ENCODE measurements around the gene NR1H4.

The NR1H4 gene

DNA sequence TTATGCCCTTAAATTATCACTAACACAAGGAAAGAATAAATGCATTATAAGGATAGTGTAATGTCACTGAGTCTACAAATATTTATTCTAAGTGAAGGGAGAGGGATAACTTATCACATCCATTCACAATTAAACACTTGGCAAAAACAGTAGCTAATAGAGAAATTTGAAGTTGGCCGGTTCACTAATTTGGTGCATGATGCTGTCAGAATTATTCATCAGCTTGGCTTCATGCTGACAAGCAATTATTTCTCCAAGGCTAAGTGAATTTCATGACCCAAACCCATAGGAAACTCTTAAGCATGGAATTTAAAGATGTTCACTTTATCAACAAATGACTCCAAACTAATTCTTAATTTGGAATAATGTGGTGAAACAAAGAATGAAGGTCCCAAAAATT, 25.0 kb upstream of the NR1H4 start:
- no peaks in the 10 kb centered on the region for H3K36me3 ChIP-seq (ENCODE audit: insufficient read depth, low read length)
- TF ChIP-seq, protein P1, sequence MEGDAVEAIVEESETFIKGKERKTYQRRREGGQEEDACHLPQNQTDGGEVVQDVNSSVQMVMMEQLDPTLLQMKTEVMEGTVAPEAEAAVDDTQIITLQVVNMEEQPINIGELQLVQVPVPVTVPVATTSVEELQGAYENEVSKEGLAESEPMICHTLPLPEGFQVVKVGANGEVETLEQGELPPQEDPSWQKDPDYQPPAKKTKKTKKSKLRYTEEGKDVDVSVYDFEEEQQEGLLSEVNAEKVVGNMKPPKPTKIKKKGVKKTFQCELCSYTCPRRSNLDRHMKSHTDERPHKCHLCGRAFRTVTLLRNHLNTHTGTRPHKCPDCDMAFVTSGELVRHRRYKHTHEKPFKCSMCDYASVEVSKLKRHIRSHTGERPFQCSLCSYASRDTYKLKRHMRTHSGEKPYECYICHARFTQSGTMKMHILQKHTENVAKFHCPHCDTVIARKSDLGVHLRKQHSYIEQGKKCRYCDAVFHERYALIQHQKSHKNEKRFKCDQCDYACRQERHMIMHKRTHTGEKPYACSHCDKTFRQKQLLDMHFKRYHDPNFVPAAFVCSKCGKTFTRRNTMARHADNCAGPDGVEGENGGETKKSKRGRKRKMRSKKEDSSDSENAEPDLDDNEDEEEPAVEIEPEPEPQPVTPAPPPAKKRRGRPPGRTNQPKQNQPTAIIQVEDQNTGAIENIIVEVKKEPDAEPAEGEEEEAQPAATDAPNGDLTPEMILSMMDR (IDR thresholded peaks at IDR 0.05; ENCODE audit: low read length) = no peak
- no peak for TF ChIP-seq EZH2 (IDR thresholded peaks at IDR 0.05; ENCODE audit: borderline replicate concordance, low read length)

DNA sequence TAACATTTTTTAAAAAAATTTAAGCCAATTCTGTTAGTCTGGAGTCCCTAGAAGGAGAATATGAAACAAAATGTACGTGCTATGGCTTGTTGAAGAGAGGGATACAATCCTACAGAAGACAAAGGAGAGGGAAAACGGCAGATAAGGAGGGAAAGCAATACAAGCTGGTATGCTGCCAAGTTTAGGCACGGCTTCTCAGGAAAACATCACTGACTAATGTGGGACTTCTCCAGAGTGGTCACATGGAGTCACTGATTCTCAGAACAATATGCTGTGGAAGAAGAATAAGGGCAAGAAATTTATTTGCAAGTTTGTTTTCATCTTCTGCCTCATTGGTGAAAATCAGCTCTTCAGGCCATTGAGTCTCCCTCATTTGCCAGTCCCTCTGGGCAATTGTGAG, 22.9 kb upstream of the NR1H4 start:
- no peak overlapping the region for H3K9ac ChIP-seq (ENCODE audit: low read length)
- H3K36me3 ChIP-seq (ENCODE audit: insufficient read depth, low read length) = no peaks in the 10 kb centered on the region
- no peaks in the 10 kb centered on the region for H3K9me2 ChIP-seq (ENCODE audit: low read depth, low read length)
- no peak overlapping the region for H3K27ac ChIP-seq (ENCODE audit: low read depth, low read length, poor library complexity, severe bottlenecking)
- no peaks in the 10 kb centered on the region for H3K79me2 ChIP-seq (ENCODE audit: insufficient read depth, low read length)
- no peaks in the 10 kb centered on the region for H3K9me3 ChIP-seq (ENCODE audit: low read length)
- H3K4me2 ChIP-seq (ENCODE audit: low read length) = no peak overlapping the region
- no peak overlapping the region for H3K4me3 ChIP-seq (ENCODE audit: low read depth, low read length, poor library complexity, severe bottlenecking)
- H4K20me1 ChIP-seq (ENCODE audit: insufficient read depth, low read length) = no peaks in the 10 kb centered on the region
- no peak overlapping the region for H2AFZ ChIP-seq (ENCODE audit: low read length)
- no peaks in the 10 kb centered on the region for H3K27me3 ChIP-seq (ENCODE audit: insufficient read depth, low read length)
- TF ChIP-seq, protein P1 (IDR thresholded peaks at IDR 0.05; ENCODE audit: low read length) = no peak
- TF ChIP-seq EZH2 (IDR thresholded peaks at IDR 0.05; ENCODE audit: borderline replicate concordance, low read length) = no peak
- no peaks in the 10 kb centered on the region for H3F3A ChIP-seq (ENCODE audit: insufficient read depth, low read length)
- H3K4me1 ChIP-seq (ENCODE audit: insufficient read depth, low read length, severe bottlenecking) = no peaks in the 10 kb centered on the region

More for the DNA sequence above, 25.0 kb upstream of the NR1H4 start:
- H3K79me2 ChIP-seq (ENCODE audit: insufficient read depth, low read length) = no peaks in the 10 kb centered on the region
- no peaks in the 10 kb centered on the region for H3K27me3 ChIP-seq (ENCODE audit: insufficient read depth, low read length)
- no peak overlapping the region for H2AFZ ChIP-seq (ENCODE audit: low read length)
- no peaks in the 10 kb centered on the region for H3F3A ChIP-seq (ENCODE audit: insufficient read depth, low read length)
- H3K9me3 ChIP-seq (ENCODE audit: low read length) = no peaks in the 10 kb centered on the region
- no peak overlapping the region for H3K27ac ChIP-seq (ENCODE audit: low read depth, low read length, poor library complexity, severe bottlenecking)
- no peak overlapping the region for H3K4me2 ChIP-seq (ENCODE audit: low read length)
- H3K4me1 ChIP-seq (ENCODE audit: insufficient read depth, low read length, severe bottlenecking) = no peaks in the 10 kb centered on the region
- H4K20me1 ChIP-seq (ENCODE audit: insufficient read depth, low read length) = no peaks in the 10 kb centered on the region
- H3K4me3 ChIP-seq (ENCODE audit: low read depth, low read length, poor library complexity, severe bottlenecking) = no peak overlapping the region
- H3K9me2 ChIP-seq (ENCODE audit: low read depth, low read length) = no peaks in the 10 kb centered on the region
- no peak overlapping the region for H3K9ac ChIP-seq (ENCODE audit: low read length)

DNA sequence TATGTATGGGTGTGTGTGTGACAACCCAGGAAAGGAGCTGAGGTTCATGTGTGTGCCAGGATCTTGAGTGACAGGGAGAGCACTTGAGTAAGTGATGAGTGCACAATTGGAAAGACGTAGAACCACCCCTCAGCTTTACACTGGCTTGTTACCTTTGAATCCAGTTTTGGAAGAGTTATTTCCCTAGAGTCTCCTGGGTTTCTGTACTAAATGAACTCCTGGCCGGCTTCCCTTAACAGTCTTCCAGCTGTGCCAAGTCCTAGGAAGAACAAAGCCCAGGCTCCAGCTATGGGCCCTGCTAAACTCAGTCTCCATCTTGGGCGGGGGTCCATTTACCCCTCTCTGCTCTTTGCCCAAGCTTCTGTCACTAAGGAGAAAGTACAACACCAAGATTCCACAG, 19.7 kb upstream of the NR1H4 start:
- H3K79me2 ChIP-seq (ENCODE audit: insufficient read depth, low read length) = no peaks in the 10 kb centered on the region
- H4K20me1 ChIP-seq (ENCODE audit: insufficient read depth, low read length) = no peaks in the 10 kb centered on the region
- TF ChIP-seq, protein P1 (IDR thresholded peaks at IDR 0.05; ENCODE audit: low read length) = no peak
- TF ChIP-seq EZH2 (IDR thresholded peaks at IDR 0.05; ENCODE audit: borderline replicate concordance, low read length) = no peak
- no peaks in the 10 kb centered on the region for H3F3A ChIP-seq (ENCODE audit: insufficient read depth, low read length)
- H3K9me3 ChIP-seq (ENCODE audit: low read length) = no peaks in the 10 kb centered on the region
- H3K4me2 ChIP-seq (ENCODE audit: low read length) = no peak overlapping the region
- H3K27ac ChIP-seq (ENCODE audit: low read depth, low read length, poor library complexity, severe bottlenecking) = no peak overlapping the region
- no peaks in the 10 kb centered on the region for H3K36me3 ChIP-seq (ENCODE audit: insufficient read depth, low read length)
- no peak overlapping the region for H3K4me3 ChIP-seq (ENCODE audit: low read depth, low read length, poor library complexity, severe bottlenecking)
- H3K27me3 ChIP-seq (ENCODE audit: insufficient read depth, low read length) = no peaks in the 10 kb centered on the region
- no peak overlapping the region for H3K9ac ChIP-seq (ENCODE audit: low read length)
- no peaks in the 10 kb centered on the region for H3K9me2 ChIP-seq (ENCODE audit: low read depth, low read length)
- no peaks in the 10 kb centered on the region for H3K4me1 ChIP-seq (ENCODE audit: insufficient read depth, low read length, severe bottlenecking)
- H2AFZ ChIP-seq (ENCODE audit: low read length) = no peak overlapping the region
